ENCODE measurements around the gene ALG8.
"Not testable (repeated sequence)": the region's sequence is repeated elsewhere in the genome, so short reads cannot be mapped to it uniquely, and the experiment has no call there.

- not testable (repeated sequence) for TF ChIP-seq RAD21 (conservative IDR thresholded peaks at IDR 0.05); EZH2 (IDR thresholded peaks at IDR 0.05; ENCODE audit: borderline replicate concordance, insufficient read depth, low read length, poor library complexity, severe bottlenecking); CTCF (IDR thresholded peaks at IDR 0.05; ENCODE audit: poor library complexity, severe bottlenecking); TAF1 (IDR thresholded peaks at IDR 0.05; ENCODE audit: low read depth); MXI1 (conservative IDR thresholded peaks at IDR 0.05; ENCODE audit: poor library complexity, severe bottlenecking); POLR2AphosphoS5 (IDR thresholded peaks at IDR 0.05)
These were observed 54.9 kb downstream of the ALG8 start for GRCh38 chr11:78084506-78084905.
